BE2C (cell line): Measurements from ENCODE around the gene ENTPD8.

Experiments used
- DNase-seq: peaks from one replicate; pipeline ENCODE4 v3.0.0-alpha.2; 2020
- H3K27me3 ChIP-seq: fragments of 250-450 bp; sonication (Bioruptor Pico); 2 replicates; pipeline ENCODE4 v1.5.1; 2020; ENCODE audit warnings: mild to moderate bottlenecking
- H3K36me3 ChIP-seq: fragments of 250-450 bp; sonication (Bioruptor Pico); 2 replicates; pipeline ENCODE4 v1.5.1; 2020; ENCODE audit warnings: mild to moderate bottlenecking
- H3K4me1 ChIP-seq: fragments of 250-450 bp; sonication (Bioruptor Pico); 2 replicates; pipeline ENCODE4 v1.5.1; 2020
- H3K4me3 ChIP-seq: 2 replicates; pipeline ENCODE4 v1.5.1; 2011; ENCODE audit warnings: low read depth, low read length
- H3K9me3 ChIP-seq: fragments of 250-450 bp; sonication (Bioruptor Pico); 2 replicates; pipeline ENCODE4 v1.5.1; 2020
- CTCF ChIP-seq: IDR thresholded peaks from 2 replicates; pipeline ENCODE4 v1.5.1; 2012; ENCODE audit warnings: mild to moderate bottlenecking, low read depth, low read length

ENTPD8 gene

GRCh38 chr9:137441935-137442321 is 771 bp upstream of the ENTPD8 start:
- TF ChIP-seq CTCF = no peak
- no peak for DNase-seq
- peaks cover 6% of the 10 kb centered on the region for H3K4me1 ChIP-seq
- H3K4me3 ChIP-seq = no peak overlapping the region
- no peaks in the 10 kb centered on the region for H3K9me3 ChIP-seq
- H3K27me3 ChIP-seq = peaks cover 2% of the 10 kb centered on the region; the same call in 1 of the 2 replicates
- H3K36me3 ChIP-seq = no peaks in the 10 kb centered on the region

GRCh38 chr9:137439158-137439714 is 1.9 kb downstream of the ENTPD8 start:
- Histone ChIP-seq H3K4me3 (no peak overlapping the region), H3K36me3 (no peaks in the 10 kb centered on the region), H3K27me3 (no peaks in the 10 kb centered on the region), H3K4me1 (peaks cover 9% of the 10 kb centered on the region), H3K9me3 (no peaks in the 10 kb centered on the region)
- no peak for TF ChIP-seq CTCF
- no peak for DNase-seq

- peak; percentile 4 for DNase-seq
- no peak for TF ChIP-seq CTCF
- Histone ChIP-seq H3K27me3 (no peaks in the 10 kb centered on the region), H3K9me3 (no peaks in the 10 kb centered on the region), H3K4me1 (peaks cover 9% of the 10 kb centered on the region), H3K36me3 (no peaks in the 10 kb centered on the region), H3K4me3 (no peak overlapping the region)
Observed at GRCh38 chr9:137438591-137439157, 2.5 kb downstream of the ENTPD8 start.

- no peak overlapping the region for H3K4me3 ChIP-seq
- no peak for TF ChIP-seq CTCF
- DNase-seq = peak; percentile 10
- H3K36me3 ChIP-seq = no peaks in the 10 kb centered on the region
- no peaks in the 10 kb centered on the region for H3K9me3 ChIP-seq
- peaks cover 9% of the 10 kb centered on the region for H3K4me1 ChIP-seq
- no peaks in the 10 kb centered on the region for H3K27me3 ChIP-seq
Observed at GRCh38 chr9:137437691-137438590, 3.2 kb downstream of the ENTPD8 start.

- DNase-seq = peak; percentile 10
- H3K4me3 ChIP-seq = no peak overlapping the region
- H3K9me3 ChIP-seq = no peaks in the 10 kb centered on the region
- no peak for TF ChIP-seq CTCF
- no peaks in the 10 kb centered on the region for H3K36me3 ChIP-seq
- H3K4me1 ChIP-seq = peaks cover 9% of the 10 kb centered on the region
- no peaks in the 10 kb centered on the region for H3K27me3 ChIP-seq
Observed at GRCh38 chr9:137436761-137437600, 4.2 kb downstream of the ENTPD8 start.
